TTC549 (cell line): Measurements from ENCODE around the gene RANBP10.
"Not testable (repeated sequence)": the region's sequence is repeated elsewhere in the genome, so short reads cannot be mapped to it uniquely, and the experiment has no call there.

Source experiments
- FAIRE-seq: peaks from 2 replicates; lab custom pipeline; 2012; peaks lifted over from hg19 to GRCh38; lab: Jason Lieb, UNC

The RANBP10 gene

DNA sequence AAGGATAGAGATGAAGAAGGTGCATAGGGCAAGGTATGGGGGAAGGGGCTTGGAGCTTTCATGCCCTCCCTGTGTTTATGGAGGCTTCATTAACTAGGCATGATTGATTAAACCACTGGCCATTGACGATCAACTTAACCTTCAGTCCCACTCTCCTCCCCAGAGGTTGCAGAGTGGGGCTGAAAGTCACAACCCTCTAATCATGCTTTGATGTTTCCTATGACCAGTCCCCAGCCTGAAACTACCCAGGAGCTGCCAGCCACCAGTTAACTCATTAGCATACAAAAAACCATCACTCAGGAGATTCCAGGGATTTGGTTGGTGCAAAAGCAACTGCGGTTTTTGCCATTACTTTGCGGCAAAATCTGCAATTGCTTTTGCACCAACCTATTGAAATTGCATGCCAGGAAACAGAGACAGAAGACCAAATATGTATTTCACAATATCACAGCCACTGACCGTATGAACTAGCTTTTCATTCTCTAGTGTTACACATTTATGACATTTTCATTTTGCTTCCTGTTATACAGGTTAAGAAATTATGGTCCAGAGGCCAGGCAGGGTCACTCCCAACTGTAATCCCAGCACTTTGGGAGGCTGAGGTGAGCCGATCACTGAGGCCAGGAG is 92.6 kb downstream of the RANBP10 start:
- FAIRE-seq, result no peak

DNA sequence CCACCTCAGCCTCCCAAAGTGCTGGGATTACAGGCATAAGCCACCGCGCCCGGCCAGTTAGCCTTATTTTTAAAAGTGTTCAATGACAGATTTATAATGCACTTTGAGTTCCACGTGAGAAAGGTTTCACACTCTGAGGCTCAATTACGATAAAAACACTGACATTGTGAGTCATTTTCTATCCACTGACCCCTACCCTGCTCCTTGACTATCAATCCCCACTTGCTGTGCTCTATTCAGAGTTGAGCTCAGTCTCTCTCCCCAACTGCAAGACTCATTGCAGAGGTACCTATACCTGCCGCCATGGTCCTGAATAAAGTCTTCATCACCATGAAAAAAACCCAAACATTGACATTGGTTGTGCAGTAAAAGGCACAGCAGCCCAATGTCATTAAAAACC is 95.8 kb downstream of the RANBP10 start:
- FAIRE-seq, result no peak

DNA sequence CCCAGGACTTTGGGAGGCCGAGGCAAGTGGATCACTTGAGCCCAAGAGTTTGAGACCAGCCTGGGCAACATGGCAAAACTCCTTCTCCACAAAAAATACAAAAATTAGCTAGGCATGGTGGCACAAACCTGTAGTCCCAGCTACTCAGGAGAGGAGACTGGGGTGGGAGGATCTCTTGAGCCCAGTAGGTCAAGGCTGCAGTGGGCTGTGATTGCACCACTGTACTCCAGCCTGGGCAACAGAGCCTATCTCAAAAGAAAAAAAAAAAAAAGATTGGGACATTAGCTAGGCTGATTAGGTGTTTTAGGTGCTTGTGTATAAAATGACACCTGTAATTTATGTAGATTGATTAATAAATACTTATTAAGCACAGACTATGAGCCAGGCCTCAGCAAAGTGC is 97.3 kb downstream of the RANBP10 start:
- no peak for FAIRE-seq

DNA sequence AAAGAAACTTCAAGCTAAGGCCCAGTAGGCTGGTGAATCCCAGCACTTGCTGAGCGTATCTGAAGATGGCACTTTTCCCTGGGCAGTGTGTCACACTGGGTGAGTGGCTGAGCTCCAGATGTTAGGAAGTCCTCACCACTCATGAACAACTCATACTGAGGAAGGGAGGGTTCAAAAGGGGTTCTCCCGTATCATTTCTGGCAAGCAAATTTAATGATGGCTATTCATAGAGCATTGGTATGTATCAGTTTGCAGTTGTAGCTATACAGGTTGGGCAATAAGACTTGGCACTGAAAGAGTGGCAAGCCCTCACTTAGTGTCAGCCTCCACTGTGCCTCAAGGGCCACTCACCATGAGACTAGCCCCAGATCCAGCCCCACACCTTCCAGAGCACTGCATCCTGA is 98.0 kb downstream of the RANBP10 start:
- FAIRE-seq, result no peak

DNA sequence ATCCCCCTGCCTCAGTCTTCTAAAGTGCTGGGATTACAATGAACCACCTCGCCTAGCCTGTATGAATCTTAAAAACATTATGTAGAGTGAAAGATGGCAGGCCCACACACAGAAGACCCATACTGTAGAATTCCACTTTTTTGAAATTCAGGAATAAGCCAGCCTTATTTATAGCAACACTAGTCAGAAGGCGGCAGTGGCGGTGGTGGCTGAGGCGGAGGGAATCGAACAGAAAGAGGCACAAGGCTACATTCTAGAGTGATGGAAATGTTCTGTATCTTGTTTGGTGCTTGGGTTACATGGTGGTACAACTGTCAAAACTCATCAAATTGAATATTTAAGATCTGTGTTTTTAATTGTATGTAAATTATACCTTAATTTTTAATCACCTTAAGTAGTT is 98.6 kb downstream of the RANBP10 start:
- FAIRE-seq, result no peak

DNA sequence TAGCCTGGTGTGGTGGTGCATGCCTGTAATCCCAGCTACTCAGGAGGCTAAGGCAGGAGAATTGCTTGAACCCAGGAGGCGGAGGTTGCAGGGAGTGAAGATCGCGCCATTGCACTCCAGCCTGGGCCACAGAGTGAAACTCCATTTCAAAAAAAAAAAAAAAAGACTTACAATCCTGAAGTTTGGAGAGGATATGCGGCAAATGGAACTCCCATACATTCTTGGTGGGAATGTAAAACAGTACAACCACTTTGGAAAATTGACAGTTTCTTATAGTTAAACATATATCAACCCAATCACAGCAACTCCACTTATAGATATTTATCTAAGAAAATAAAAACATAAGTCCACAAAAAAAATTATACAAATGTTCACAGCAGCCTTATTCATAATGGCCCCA is 99.2 kb downstream of the RANBP10 start:
- no peak for FAIRE-seq

DNA sequence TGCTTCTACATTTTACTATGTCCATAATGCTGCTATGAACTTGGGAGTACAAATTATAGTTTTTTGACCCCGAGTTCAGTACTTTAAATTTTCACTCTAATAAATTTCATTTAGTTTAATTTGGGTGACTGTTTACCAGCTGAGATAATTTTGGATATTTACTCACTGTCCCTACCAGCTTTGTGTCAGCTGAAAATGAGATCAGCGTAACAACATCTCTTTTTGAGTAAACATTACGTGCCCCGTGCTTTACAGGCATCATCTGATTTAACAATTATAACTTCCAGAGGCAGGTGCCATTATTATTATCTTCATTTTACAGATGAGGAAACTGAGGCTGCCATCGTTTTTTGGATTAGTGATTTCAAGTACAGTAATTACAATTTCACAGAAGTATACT is 102.2 kb downstream of the RANBP10 start:
- no peak for FAIRE-seq

DNA sequence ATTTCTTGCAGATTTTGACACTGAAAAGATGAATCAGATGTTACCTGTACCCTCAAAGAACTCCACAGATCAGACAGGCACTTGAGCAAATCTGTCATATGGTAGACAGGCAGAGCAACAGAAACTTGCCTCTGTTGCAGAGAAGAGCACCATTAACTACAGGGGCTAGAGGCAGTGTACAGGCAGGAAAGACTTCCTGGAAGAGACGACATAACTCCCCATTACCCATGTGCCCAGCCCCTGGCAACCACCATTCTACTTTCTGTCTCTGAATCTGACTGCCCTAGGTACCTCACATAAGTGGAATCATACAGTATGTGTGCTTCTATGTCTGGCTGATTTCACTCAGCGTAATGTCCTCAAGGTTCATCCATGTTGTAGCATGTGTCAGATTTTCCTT is 102.7 kb downstream of the RANBP10 start:
- FAIRE-seq, result no peak

DNA sequence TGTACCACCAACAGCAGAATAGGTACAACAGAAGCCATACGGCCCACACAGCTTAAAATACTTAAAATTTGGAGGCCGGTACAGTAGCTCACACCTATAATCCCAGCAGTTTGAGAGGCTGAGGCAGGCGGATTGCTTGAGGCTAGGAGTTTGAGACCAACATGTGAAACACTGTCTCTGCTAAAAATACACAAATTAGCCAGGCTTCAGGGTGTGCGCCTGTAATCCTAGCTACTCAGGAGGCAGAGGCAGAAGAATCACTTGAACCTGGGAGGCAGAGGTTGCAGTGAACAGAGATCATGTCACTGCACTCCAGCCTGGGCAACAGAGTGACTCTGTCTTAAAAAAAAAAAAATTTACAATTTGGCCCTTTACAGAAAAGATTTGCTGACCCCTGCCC is 104.2 kb downstream of the RANBP10 start:
- no peak for FAIRE-seq

DNA sequence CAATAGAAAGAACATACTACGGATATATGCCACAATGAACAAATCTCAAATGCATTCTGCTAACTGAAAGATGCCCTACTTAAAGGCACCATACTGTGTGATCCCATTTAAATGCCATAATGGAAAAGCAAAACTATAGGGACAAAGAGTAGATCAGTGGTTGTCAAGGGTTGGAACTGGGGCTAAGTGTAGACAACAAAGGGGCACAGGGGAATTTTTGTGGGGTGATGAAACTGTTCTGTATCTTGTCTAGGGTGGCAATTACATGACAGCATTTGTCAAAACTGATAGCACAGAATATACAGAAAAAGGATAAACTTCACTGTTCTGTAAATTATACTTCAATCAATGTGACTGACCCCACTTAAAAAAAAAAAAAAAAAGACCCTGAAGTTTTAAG is 104.9 kb downstream of the RANBP10 start:
- no peak for FAIRE-seq

DNA sequence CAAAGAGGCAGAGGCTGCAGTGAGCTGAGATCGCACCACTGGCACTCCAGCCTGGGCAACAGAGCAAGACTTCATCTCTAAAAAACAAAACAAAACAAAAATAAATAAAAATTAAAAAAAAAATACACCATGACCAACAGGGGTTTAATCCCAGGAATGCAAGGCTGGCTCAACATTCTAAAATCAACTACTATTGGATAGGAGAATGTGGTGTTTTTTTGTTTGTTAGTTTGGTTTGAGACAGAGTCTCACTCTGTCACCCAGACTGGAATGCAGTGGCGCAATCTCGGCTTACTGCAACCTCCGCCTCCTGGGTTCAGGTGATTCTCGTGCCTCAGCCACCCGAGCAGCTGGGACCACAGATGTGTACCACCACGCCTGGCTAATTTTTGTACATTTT is 107.1 kb downstream of the RANBP10 start:
- FAIRE-seq, result no peak

DNA sequence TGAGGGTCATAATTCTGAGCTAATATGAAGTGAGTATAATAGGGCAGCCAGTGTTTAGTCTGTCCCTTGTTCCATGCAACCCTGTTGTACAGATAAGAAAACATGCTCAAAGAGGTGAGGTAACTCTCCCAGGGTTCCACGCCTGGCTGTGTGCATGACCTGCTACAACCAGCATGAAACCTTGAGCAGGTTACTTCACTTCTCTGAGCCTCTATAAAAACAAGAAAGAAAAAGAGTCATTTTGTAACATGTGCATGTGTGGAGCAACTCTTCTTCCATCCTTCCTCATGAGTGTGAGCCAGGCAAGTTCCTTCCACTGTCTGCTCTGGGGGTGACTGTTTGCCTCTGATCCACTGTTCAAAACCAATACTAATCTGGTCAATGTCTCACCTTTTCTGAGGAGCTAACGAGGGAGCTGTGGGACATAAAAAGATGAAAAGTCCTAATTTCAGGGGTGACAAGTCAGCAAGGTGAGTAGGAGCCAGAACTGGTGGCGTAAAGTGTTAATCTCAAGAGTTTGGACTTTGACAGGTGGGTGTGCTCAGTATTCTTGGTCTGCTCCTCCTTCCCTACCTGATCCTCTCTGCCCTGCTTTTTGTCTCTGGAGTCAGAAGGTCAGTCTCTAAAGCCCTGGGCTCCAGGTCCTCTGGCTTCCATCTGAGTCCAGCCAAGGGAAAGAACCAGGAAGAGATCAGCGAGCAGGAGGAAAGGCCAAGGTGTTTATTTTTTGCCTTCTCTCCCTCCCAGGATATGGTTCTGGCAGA is 108.8 kb downstream of the RANBP10 start:
- FAIRE-seq, result no peak

DNA sequence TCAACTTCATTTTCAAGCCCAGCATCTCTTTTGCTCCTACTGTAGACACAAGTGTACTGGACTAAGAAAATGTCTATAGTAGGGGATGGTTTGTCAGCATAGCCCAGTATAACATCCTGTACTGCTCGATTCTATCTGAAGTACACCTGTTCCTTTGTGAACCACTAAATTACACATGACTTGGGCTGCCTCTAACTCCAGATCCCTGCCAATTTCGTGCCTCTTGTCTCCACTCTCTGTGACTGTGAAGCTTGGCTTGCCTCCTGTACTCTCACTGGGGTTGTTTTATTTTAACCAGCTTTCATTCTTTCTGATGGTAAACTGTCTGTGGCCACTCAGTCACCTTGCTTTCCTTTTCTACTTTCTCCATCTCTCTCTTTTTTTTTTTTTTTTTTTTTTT is 111.7 kb downstream of the RANBP10 start:
- no peak for FAIRE-seq

DNA sequence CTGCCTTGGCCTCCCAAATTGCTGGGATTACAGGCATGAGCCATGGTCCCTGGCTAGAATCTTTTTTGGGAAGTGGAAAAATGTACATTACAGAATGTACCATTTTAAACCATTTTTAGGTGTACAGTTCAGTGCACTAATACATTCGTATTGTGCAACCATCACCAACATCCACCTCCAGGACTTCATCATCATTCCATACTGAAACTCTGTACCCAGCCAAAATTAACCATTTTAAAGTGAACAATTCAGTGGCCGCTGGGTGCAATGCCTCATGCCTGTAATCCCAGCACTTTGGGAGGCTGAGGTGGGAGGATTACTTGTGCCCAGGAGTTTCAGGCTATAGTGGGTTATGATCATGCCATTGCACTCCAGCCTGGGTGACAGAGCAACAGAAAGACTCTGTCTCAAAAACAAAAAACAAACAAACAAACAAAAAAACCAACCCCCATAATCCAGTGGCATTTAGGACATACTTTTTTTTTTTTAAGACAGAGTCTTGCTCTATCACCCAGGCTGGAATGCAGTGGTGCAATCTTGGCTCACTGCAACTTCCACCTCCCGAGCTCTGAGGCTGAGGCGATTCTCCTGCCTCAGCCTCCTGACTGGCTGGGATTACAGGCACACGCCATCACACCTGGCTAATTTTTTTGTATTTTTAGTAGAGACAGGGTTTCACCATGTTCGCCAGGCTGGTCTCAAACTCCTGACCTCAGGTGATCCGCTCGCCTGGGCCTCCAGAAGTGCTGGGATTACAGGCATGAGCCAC is 112.7 kb downstream of the RANBP10 start:
- not testable (repeated sequence) for FAIRE-seq

DNA sequence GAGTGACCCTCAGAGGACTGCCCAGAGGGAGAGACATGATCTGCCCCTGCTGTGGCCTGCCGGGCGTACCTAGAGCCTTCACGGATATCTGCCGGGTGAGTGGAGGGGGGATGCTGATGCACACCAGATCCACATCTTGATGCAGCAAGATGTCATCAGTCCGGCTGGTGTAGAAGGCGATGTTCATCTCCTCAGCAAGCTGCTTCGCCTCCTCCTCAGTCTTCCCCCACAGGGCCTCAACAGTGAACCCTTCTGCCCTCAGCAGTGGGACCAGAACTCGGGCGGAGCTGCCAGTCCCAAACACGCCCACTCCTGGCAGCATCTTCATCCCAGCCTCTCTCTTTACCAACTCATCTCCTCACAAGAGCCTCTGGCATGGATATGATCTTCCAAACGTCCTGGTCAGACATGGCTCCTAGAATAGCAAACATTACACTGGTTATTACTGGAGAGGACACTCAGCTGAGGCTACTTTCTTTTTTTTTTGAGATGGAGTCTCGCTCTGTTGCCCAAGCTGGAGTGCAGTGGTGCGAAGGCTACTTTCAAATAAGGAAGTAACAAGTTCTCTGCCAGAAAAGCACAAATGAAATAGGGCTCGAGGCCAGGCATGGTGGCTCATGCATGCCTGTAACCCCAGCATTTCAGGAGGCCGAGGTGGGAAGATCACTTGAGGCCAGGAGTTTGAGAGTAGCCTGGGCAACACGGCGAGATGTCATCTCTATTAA is 120.8 kb downstream of the RANBP10 start:
- no peak for FAIRE-seq

DNA sequence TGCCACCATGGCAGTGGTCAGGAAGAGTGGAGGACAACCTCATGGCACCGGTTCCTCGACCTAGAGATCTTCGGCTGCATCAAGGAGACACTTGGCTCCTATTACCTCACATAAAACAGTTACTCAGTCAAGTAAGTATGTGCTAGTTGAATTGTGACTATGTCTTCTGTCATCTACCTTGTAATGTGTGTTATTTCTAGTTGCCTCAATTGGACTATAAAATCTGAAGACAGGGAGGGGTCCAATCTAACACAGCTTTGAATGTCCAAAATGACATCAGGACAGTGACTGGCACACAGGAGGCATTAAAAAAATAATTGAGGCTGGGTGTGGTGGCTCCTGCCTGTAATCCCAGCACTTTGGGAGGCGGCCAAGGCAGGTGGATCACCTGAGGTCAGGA is 122.6 kb downstream of the RANBP10 start:
- FAIRE-seq, result no peak

DNA sequence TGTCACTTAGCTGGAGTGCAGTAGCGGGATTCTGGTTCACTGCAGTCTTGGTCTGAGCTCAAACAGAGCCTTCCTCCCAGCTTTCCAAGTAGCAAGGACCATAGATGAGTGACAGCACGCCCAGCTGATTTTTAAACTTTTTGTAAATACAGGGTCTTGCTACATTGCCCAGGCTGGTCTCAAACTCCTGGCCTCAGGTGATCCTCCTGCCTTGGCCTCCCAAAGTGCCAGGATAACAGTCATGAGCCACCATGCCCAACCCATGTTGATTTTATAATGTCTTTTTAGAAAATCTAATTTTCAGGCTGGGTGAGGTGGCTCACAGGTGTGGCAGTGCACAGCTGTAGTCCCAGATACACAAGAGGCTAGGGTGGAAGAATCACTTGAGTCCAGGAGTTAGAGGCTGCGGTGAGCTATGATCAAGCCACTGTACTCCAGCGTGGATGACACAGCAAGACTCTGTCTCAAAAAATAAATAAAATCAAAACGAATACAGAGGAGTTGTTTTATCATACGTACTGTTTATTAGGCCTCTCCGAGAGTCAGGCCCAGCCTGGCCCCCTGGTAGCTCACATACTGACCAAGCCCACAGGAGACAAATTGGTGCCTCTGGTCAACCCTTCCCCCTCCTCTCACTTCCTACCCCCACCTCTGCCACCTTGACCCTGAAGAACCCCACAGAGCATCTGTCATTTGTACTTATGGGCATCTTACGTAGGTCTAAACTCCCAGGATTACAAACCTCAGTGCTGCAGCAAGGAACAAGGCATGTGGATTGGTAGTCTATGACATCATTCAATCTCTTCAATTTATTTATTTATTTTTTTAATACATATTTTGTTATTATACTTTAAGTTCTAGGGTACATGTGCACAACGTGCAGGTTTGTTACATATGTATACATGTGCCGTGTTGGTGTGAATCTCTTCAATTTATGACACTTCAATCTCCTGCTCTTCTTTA is 126.1 kb downstream of the RANBP10 start:
- no peak for FAIRE-seq

DNA sequence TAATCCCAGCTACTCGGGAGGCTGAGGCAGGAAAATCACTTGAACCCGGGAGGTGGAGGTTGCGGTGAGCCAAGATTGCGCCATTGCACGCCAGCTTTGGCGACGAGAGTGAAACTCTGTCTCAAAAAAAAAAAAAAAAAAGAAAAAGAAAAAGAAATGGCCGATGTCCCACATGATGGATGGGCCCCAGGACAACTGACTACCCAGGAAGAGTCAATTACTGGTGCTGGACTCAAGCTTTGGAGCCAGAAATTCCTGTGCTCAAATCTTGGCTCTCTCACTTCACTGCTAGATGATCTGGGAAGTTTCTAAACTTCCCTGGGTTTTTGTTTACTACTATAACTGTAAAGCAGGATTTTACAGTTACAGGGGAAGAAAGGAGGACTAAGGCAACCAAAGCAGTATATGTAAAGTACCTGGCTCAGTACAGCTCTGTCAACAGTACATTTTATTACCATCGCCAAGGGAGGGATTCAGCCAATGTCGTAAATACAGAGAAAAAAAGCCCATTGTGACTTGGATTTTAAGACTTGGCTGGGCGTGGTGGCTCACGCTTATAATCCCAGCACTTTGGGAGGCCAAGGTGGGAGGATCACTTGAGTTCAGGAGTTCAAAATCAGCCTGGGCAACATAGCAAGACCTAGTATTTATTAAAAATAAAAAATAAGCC is 127.9 kb downstream of the RANBP10 start:
- FAIRE-seq, result no peak

DNA sequence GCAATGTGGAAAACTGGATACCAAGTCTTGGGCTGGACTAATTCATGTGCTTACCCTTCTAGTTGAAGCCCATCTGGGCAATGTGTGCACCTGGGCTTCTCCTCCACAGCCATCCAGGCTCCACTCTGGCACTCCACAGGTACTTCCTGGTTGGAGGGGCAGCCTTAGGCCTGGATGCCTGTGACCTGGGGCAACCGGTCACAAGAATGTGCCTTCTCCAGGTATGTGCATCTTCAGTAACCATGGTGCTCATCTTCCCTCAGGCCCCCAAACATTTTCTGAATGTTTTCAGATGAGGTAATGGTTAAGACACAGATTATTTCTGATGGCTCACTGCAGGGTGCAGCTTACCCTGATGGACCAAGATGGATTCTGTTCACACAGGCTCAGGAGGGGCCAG is 128.6 kb downstream of the RANBP10 start:
- FAIRE-seq, result no peak

DNA sequence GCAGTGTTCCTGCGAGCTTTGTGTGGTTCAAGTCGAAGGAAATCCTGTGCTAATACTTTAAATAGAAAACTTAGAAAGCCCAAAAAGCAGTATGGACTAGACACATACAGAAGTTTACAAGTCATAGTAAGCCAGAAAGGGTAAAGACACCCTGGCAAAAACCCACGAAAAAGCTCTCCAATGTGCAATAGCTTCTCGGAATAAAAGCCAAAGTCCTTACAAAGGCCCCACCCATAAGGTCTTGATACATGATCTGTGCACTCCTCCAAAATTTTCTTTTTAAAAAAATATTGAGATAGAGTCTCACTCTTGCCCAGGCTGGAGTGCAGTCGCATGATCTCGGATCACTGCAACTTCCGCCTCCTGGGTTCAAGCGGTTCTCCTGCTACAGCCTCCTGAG is 129.4 kb downstream of the RANBP10 start:
- no peak for FAIRE-seq

DNA sequence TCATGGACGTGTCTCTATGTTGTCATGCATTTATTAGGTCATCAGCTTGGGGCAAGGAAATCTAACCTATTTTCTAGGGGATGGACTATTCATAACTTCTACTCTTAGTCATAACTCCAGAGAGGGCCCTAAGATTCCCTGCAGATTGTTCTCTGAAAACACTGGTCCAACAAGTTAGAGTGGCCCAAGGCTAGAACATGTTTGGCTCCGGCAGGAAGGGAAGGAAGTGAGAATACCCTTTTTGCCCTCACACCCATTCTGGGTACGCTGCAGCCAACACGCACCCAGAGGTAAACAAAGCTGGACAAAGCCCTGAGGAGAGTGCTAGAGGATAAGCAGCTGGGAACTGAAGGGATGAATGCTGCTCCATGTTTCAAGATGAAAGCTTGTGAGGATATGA is 129.8 kb downstream of the RANBP10 start:
- no peak for FAIRE-seq
